Measurements from ENCODE around the gene GDF10.

DNA sequence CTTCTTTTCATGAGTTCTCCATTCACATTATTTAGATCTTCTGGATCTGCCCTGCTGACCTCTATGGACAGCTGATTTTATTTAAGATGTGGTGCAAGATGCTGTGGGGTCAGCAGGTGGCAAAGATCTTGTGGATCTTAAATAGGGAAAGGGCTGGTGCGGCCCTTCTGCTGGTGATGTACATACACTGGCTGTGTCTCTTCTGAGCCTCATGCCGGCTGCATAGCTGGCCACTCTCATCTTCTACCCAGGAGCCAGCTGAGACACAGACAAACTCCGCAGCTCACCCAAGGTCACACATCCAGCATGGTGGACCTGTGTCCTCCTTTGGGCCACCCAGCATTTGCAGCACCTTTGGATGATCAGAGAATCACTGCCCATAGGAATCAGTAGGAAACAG is 57.9 kb downstream of the GDF10 start:
- TF ChIP-seq, protein P1, sequence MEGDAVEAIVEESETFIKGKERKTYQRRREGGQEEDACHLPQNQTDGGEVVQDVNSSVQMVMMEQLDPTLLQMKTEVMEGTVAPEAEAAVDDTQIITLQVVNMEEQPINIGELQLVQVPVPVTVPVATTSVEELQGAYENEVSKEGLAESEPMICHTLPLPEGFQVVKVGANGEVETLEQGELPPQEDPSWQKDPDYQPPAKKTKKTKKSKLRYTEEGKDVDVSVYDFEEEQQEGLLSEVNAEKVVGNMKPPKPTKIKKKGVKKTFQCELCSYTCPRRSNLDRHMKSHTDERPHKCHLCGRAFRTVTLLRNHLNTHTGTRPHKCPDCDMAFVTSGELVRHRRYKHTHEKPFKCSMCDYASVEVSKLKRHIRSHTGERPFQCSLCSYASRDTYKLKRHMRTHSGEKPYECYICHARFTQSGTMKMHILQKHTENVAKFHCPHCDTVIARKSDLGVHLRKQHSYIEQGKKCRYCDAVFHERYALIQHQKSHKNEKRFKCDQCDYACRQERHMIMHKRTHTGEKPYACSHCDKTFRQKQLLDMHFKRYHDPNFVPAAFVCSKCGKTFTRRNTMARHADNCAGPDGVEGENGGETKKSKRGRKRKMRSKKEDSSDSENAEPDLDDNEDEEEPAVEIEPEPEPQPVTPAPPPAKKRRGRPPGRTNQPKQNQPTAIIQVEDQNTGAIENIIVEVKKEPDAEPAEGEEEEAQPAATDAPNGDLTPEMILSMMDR (IDR thresholded peaks at IDR 0.05) = no peak
- TF ChIP-seq POLR2A (IDR thresholded peaks at IDR 0.05) = no peak
- no peak for TF ChIP-seq POLR2AphosphoS5 (IDR thresholded peaks at IDR 0.05; ENCODE audit: insufficient read depth in 1 of 2, low read depth in 1 of 2)

All from vagina (tissue), 2 donors.